Esophagus muscularis mucosa (tissue), 4 donors: Measurements from ENCODE around the gene FTO. TPM values are rescaled to one million over a fixed set of nuclear protein-coding genes. Genes with fewer than 3 reads are reported as not detected.

Source experiments
- DNase-seq: peaks from one replicate; pipeline ENCODE4 v3.0.0-alpha.2; 2017; ENCODE audit errors: extremely low spot score
- H3K27ac ChIP-seq, 4 donors: fragments of 200-600 bp; sonication (generic); replicated peaks in 1 of 4; 1 replicate in 3 of 4; 2 replicates in 1 of 4; pipeline ENCODE4 v1.5.1; 2016 to 2019; ENCODE audit warnings: mild to moderate bottlenecking in 1 of 4
- H3K27me3 ChIP-seq, 4 donors: fragments of 200-600 bp; sonication (generic); one replicate each; pipeline versions ENCODE4 v1.5.1 to v1.6.0; 2016 to 2019
- H3K36me3 ChIP-seq, 4 donors: fragments of 200-600 bp; sonication (generic); one replicate each; pipeline ENCODE4 v1.5.1; 2016 to 2019
- H3K4me1 ChIP-seq, 4 donors: fragments of 200-600 bp; sonication (generic); one replicate each; pipeline ENCODE4 v1.5.1; 2016 to 2019
- H3K4me3 ChIP-seq, 4 donors: fragments of 200-600 bp; sonication (generic); 1 replicate in 2 of 4; 2 replicates in 2 of 4; pipeline ENCODE4 v1.5.1; 2016 to 2019; ENCODE audit warnings: mild to moderate bottlenecking in 4 of 4, moderate library complexity in 1 of 4
- H3K9me3 ChIP-seq, 4 donors: fragments of 200-600 bp; sonication (generic); 1 replicate in 3 of 4; 2 replicates in 1 of 4; pipeline ENCODE4 v1.5.1; 2016 to 2019
- EP300 ChIP-seq: sonication (generic); formaldehyde crosslinking; IDR thresholded peaks from one replicate; pipeline ENCODE4 v1.6.1; 2017; ENCODE audit warnings: antibody characterized with exemption
- POLR2A ChIP-seq: fragments of 450-650 bp; IDR thresholded peaks from one replicate; pipeline ENCODE4 v1.6.1; 2017; ENCODE audit warnings: antibody characterized with exemption, moderate library complexity, mild to moderate bottlenecking, low read depth
- POLR2AphosphoS5 ChIP-seq, 2 donors: sonication (generic); formaldehyde crosslinking; IDR thresholded peaks; one replicate each; pipeline ENCODE4 v1.6.1; 2017; ENCODE audit warnings: antibody characterized with exemption in 2 of 2
- WGBS: methylation state at CpG from one replicate; pipeline ENCODE4 v1.1.5; 2018; 5-methylcytosine and 5-hydroxymethylcytosine counted together
- intact Hi-C: fragments of 100-400 bp; cut with DNase I; formaldehyde crosslinking; loops from one replicate; pipeline ENCODE4 v1.15.1; 2023
- total RNA-seq, 4 donors: library from RNA; depleted of rRNA; stranded (reverse); fragments of >200 nt; gene quantifications; one replicate each; pipeline versions ENCODE4 v1.1.0 to v1.2.1, GENCODE V29; 2016
- TF ChIP-seq, protein P1 (sequence below), 3 experiments: fragments of 200-600 bp in 2 of 3; fragments of 450-650 bp in 1 of 3; sonication (generic) in 2 of 3; IDR thresholded peaks; one replicate each; pipeline ENCODE4 v1.5.1; 2017 to 2019; ENCODE audit warnings: antibody characterized with exemption in 3 of 3, mild to moderate bottlenecking in 2 of 3, moderate library complexity in 1 of 3

Gene FTO
- total RNA-seq, 4 donors from 2014 or later: 101 to 121 (median 112) TPM

DNA sequence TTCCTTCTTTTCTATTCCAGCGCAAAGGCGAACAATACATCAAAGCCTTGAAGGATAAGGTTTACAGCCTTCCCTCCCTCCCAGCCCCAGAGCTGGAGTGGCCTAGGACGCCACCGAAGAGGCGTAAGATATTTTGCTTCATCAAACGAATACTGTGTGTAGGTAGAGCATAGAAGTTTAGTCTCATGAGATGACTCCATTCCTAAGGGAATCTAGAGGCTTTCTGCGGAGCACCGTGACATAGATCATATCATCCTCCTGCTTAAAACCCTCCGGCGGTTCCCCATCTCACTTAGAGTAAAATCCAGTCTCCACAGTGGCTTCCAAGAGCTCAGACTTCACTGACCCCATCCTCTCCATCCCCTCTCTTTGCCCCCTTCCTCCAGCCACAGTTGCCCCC is 390.7 kb downstream of the FTO start:
- no peaks in the 10 kb centered on the region for H3K27me3 ChIP-seq
- intact Hi-C loops: no loop called here
- H3K36me3 ChIP-seq: no peaks in the 10 kb centered on the region
- H3K4me1 ChIP-seq: no peaks in the 10 kb centered on the region
- peaks cover 0 to 9% (median 2%) of the 10 kb centered on the region in 4 donors for H3K9me3 ChIP-seq
- no peak overlapping the region for H3K4me3 ChIP-seq
- 97% methylated on average over 10 of the region's 10 CpGs for WGBS
- DNase-seq: no peak
- TF ChIP-seq, protein P1, sequence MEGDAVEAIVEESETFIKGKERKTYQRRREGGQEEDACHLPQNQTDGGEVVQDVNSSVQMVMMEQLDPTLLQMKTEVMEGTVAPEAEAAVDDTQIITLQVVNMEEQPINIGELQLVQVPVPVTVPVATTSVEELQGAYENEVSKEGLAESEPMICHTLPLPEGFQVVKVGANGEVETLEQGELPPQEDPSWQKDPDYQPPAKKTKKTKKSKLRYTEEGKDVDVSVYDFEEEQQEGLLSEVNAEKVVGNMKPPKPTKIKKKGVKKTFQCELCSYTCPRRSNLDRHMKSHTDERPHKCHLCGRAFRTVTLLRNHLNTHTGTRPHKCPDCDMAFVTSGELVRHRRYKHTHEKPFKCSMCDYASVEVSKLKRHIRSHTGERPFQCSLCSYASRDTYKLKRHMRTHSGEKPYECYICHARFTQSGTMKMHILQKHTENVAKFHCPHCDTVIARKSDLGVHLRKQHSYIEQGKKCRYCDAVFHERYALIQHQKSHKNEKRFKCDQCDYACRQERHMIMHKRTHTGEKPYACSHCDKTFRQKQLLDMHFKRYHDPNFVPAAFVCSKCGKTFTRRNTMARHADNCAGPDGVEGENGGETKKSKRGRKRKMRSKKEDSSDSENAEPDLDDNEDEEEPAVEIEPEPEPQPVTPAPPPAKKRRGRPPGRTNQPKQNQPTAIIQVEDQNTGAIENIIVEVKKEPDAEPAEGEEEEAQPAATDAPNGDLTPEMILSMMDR (IDR thresholded peaks at IDR 0.05): no peak
- no peak for TF ChIP-seq POLR2A
- TF ChIP-seq POLR2AphosphoS5 (IDR thresholded peaks at IDR 0.05): no peak
- TF ChIP-seq EP300: no peak
- H3K27ac ChIP-seq: no peak overlapping the region

DNA sequence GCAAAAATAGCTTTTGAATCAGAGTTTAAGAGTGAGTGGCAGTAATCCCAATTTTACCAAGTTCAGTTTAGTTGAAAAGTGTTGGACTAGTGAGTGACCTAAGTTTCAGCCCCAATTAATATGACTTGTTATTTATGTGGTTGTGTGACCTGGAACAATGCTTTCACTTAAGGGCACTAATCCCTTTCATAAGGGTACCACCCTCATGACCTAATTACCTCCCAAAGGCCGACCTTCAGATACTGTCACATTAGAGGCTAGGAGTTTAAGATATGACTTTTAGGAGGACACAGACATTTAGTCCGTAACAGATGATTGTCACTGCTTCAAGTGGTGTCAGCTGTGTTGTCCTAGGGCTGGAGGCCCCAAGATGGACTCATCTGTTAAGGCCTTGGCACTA is 392.7 kb downstream of the FTO start:
- intact Hi-C loops: no loop called here
- TF ChIP-seq, protein P1 (IDR thresholded peaks at IDR 0.05): no peak
- TF ChIP-seq POLR2A (no peak), EP300 (no peak), POLR2AphosphoS5 (IDR thresholded peaks at IDR 0.05) (no peak)
- H3K4me3 ChIP-seq: no peak overlapping the region
- H3K36me3 ChIP-seq: no peaks in the 10 kb centered on the region
- H3K27me3 ChIP-seq: no peaks in the 10 kb centered on the region
- no peaks in the 10 kb centered on the region for H3K4me1 ChIP-seq
- H3K27ac ChIP-seq: no peak overlapping the region
- peaks cover 0 to 9% (median 2%) of the 10 kb centered on the region in 4 donors for H3K9me3 ChIP-seq
- WGBS: 100% methylated on average over 2 of the region's 2 CpGs
- DNase-seq: no peak

DNA sequence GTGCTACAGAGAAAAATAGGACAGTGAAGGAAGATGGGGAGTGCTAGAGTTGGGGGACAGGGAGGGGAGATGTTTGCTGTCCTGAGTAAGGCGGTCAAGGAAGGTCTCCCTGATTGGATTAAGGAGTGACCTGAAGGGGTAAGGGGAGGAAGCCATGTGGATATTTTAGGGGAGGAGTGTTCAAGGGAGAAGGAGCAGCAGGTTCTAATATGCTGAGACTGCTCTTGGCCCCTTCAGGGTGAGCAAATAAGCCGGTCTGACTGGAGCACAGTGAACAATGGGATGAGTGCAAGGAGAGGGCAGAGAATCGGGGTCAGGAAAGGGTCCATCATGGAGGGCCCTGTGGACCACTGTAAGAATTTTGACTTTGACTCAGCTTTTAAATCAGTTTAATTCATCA is 393.8 kb downstream of the FTO start:
- no peak overlapping the region for H3K4me3 ChIP-seq
- no peaks in the 10 kb centered on the region for H3K4me1 ChIP-seq
- intact Hi-C loops: no loop called here
- no peaks in the 10 kb centered on the region for H3K36me3 ChIP-seq
- peaks cover 0 to 9% (median 2%) of the 10 kb centered on the region in 4 donors for H3K9me3 ChIP-seq
- DNase-seq: no peak
- no peak overlapping the region for H3K27ac ChIP-seq
- no peak for TF ChIP-seq POLR2AphosphoS5 (IDR thresholded peaks at IDR 0.05)
- TF ChIP-seq, protein P1 (IDR thresholded peaks at IDR 0.05): no peak
- TF ChIP-seq POLR2A: no peak
- no peak for TF ChIP-seq EP300
- WGBS: 91% methylated on average over 3 of the region's 3 CpGs
- no peaks in the 10 kb centered on the region for H3K27me3 ChIP-seq

DNA sequence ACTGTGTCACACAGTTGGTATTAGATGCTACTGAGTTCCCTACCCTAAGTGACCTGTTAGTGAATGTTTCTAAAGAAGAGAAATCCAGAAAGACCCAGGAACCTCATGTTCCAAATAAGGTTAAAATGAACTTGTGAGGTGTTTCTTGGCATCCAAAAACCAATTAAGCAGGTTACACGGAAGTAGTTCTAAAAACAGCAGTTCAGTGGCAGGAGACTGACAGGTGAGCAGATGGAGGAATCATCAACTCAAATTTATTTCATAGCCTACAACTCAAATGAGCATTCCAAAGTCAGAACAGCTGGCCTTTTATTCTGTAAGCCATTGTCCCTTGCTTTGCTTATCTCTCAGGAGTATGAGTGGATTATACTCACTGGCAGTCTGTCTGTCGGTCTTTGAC is 394.3 kb downstream of the FTO start:
- DNase-seq: no peak
- 78% methylated on average over 2 of the region's 2 CpGs for WGBS
- intact Hi-C loops: no loop called here
- TF ChIP-seq, protein P1 (IDR thresholded peaks at IDR 0.05): no peak
- TF ChIP-seq POLR2A (no peak), EP300 (no peak), POLR2AphosphoS5 (IDR thresholded peaks at IDR 0.05) (no peak)
- H3K4me1 ChIP-seq: no peaks in the 10 kb centered on the region
- H3K27me3 ChIP-seq: no peaks in the 10 kb centered on the region
- no peak overlapping the region for H3K4me3 ChIP-seq
- H3K27ac ChIP-seq: no peak overlapping the region
- peaks cover 0 to 9% (median 2%) of the 10 kb centered on the region in 4 donors for H3K9me3 ChIP-seq
- no peaks in the 10 kb centered on the region for H3K36me3 ChIP-seq

DNA sequence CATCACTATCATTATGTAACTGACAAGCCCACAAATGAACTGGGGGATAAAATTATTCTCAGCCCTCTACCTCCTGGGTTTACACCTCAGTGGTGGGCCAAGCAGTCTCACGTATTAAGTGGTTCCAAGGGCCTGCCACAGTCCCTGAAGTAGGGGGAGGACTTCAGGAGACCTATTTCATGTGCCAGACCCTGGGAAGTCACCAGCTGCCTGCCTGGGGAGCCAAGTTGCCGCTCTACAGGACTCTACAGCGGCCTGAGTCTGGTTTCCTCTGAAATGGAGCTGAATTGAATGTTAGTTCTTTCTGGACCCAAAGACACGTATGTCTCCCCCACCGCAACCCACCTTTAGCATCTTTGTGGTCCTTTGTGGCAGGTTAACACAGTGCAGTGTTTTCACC is 395.7 kb downstream of the FTO start:
- no peak overlapping the region for H3K27ac ChIP-seq
- H3K4me1 ChIP-seq: no peaks in the 10 kb centered on the region
- H3K4me3 ChIP-seq: no peak overlapping the region
- H3K27me3 ChIP-seq: no peaks in the 10 kb centered on the region
- 98% methylated on average over 4 of the region's 5 CpGs for WGBS
- intact Hi-C loops: no loop called here
- no peaks in the 10 kb centered on the region for H3K36me3 ChIP-seq
- TF ChIP-seq POLR2A (no peak), EP300 (no peak), POLR2AphosphoS5 (IDR thresholded peaks at IDR 0.05) (no peak)
- TF ChIP-seq, protein P1 (IDR thresholded peaks at IDR 0.05): no peak
- H3K9me3 ChIP-seq: peaks cover 0 to 9% (median 2%) of the 10 kb centered on the region in 4 donors
- DNase-seq: no peak
